Left renal cortex interstitium (tissue), 4 donors: Measurements from ENCODE around the gene RABL6. TPM values are rescaled to one million over a fixed set of nuclear protein-coding genes. Genes with fewer than 3 reads are reported as not detected.
"Not testable (repeated sequence)": the region's sequence is repeated elsewhere in the genome, so short reads cannot be mapped to it uniquely, and the experiment has no call there.

ENCODE experiments used
- DNase-seq, 4 donors: peaks; one replicate each; pipeline ENCODE4 v3.0.0-alpha.2; 2013; ENCODE audit warnings: low read depth in 4 of 4, low spot score in 2 of 4, missing footprints in 1 of 4
- polyA plus RNA-seq, 4 donors: library from polyadenylated mRNA; unstranded; fragments of 120-200 nt; gene quantifications; one replicate each; pipeline ENCODE4 v1.2.1, GENCODE V29; 2013; ENCODE audit not compliant: insufficient read length in 4 of 4

Gene RABL6, protein sequence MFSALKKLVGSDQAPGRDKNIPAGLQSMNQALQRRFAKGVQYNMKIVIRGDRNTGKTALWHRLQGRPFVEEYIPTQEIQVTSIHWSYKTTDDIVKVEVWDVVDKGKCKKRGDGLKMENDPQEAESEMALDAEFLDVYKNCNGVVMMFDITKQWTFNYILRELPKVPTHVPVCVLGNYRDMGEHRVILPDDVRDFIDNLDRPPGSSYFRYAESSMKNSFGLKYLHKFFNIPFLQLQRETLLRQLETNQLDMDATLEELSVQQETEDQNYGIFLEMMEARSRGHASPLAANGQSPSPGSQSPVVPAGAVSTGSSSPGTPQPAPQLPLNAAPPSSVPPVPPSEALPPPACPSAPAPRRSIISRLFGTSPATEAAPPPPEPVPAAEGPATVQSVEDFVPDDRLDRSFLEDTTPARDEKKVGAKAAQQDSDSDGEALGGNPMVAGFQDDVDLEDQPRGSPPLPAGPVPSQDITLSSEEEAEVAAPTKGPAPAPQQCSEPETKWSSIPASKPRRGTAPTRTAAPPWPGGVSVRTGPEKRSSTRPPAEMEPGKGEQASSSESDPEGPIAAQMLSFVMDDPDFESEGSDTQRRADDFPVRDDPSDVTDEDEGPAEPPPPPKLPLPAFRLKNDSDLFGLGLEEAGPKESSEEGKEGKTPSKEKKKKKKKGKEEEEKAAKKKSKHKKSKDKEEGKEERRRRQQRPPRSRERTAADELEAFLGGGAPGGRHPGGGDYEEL
- 10 to 100 TPM; 55.1 to 83.6 (median 75.9) TPM for polyA plus RNA-seq

- no peak for DNase-seq
Observed at GRCh38 chr9:136807281-136808074, at the start of gene RABL6. RABL6 (plus strand) TSS chr9:136807948; CDS start chr9:136808197, 249 bp downstream.

GRCh38 chr9:136759001-136759400 lies 48.7 kb upstream of the RABL6 start:
- DNase-seq, result no peak

DNA sequence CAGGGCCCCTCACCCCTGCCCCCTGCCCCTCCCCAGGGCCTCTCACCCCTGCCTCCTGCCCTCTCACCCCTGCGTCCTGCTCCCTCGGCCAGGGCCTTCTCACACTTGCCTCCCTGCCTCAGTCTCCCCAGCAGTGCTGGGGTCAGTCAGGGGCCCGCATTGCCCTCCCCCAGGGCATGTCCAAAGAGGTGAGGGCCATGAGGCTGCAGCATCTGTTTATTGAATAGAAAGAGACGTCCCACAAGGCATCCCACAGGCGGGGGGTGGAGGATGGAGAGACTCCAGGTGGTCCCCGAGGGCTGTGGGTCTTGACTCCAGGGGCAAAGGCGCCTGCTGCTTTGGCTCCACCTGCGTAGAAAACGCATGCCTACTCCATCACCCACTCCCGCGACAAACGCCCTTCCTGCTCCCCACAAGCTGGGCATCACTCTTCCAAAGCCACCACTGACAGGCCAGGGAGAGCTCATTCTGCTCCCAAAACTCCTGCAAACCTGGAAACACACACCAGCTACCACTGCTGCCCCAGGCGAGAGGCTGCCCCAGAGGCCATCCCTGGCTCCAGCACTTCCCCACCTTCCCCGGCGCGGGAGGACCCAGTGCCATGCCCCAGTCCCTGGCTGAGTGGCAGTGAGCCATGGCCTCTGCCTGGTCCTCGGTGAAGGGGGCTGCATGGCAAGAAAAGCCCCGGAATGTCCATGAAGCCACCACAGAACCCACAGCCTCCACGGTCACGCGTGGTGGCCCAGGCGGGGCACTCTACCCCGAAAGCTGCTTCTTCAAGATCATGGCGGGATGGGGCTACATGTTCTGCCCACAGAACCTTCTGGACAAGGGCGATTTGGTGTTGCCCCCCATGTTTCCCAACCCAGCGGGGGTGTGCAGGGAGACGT lies 48.1 kb upstream of the RABL6 start:
- no peak for DNase-seq

GRCh38 chr9:136760424-136760823 lies 47.3 kb upstream of the RABL6 start:
- no peak for DNase-seq

DNA sequence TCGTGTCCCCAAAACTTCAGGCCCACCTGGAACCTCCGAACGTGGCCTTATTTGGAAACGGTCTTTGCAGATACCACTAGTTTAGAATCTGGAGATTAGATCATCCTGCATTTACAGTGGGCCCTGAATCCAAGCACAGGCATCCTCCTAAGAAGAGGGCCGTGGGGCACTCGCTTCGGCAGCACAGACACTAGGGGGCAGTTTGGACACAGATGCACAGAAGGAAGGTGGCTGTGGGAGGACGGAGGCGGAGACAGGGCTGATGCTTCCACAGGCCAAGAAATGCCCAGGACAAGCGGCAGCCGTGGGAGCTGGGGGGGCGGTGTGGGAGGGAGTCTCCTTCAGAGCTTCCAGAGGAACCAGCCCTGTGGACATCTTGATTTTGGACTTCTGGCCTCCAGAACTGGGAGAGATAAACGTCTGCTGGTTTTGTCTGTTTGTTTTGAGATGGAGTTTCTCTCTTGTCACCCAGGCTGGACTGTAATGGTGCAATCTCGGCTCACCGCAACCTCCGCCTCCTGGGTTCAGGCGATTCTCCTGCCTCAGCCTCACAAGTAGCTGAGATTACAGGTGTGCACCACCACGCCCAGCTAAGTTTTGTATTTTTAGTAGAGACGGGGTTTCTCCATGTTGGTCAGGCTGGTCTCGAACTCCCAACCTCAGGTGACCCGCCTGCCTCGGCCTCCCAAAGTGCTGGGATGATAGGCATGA lies 46.8 kb upstream of the RABL6 start:
- not testable (repeated sequence) for DNase-seq

- DNase-seq, result no peak
Observed at GRCh38 chr9:136761545-136761981, 46.2 kb upstream of the RABL6 start.

GRCh38 chr9:136762221-136762691 lies 45.5 kb upstream of the RABL6 start:
- no peak for DNase-seq

DNA sequence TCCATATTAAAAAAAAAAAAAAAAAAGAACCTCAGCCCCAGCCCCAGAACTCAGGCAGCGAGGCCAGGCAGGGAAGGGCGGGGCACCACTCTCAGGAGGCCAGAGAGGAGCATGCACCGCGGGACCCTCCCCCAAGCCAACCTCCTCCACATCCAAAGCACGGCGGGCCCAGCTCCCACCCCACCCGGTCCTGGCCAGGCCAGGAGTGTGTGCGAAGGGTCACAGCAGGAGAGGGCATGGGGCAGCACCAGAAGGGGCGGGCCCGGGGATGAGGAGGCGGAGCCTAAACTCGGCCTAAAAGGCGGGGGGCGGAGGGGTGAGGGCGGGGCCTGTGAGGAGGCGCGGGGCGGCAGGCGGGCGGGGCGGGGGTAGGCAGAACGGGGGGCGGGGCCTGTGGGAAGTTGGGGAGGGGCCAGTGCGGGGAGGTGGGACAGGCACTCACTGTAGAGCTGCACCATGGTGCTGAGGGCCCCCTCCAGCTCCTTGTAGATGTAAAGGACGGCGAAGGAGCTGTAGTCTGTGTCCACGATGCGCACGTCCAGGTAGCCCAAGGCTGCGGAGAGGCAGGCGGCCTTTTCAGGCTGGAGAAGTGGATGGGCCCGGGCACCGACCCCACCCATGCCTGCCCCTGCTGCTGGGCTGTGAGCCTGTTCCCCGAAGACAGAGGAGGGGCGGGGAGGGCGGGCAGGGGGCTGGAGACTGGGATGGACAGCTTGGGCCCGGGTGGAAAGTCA lies 44.7 kb upstream of the RABL6 start:
- DNase-seq, result no peak

DNA sequence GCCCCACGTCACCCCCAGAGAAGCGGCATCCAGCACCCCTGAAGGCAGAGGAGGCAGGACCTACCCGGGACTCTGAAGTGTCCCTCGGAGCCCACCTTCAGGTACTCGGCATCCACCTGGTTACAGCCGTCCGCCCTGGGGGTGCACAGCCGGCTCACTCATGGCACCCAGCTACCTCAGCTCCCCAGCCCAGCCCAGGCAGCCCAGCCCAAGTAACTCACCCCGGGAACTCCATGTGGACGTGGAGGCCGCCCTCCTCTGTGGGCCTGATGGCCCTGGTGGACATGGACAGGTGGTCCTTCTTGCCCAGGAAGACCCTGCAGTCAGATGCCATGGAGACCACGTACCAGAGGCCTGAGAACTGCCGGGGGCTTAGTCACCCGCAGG lies 44.1 kb upstream of the RABL6 start:
- no peak for DNase-seq

DNA sequence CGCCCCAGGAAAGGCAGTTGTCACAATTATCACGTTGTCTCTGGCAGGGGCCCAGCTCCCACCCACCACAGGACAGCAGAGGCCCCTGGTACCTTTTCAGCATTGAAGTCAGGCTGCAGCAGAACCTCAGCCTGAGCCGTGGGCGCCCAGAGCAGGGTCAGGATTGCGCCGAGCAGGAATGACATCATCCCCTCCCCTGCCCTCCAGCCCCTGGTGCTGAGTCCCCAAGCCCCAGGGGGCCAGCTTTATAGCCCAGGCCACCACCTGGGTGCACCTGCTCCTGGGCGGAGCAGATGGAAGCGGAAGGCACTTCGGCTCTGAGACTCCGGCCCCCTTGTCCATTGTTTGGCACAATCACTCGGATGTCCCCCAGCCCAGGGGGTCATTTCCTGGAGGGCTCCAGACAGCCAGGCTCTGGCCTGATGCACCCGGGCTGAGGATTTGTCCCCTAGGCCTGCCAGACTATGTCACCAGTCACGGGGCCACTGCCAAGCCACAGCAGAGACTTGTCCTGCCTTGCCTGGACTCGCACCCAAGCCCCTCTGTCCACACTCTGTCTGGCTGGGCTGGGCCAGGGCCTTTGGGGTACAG lies 43.4 kb upstream of the RABL6 start, which contains the start of gene LCN15:
TSS of gene LCN15 (minus strand) at position 218 of the 591 bp plus-strand sequence. CDS start at position 188, 30 bp downstream.
- DNase-seq, result no peak

GRCh38 chr9:136765041-136765440 lies 42.7 kb upstream of the RABL6 start:
- DNase-seq, result no peak

DNA sequence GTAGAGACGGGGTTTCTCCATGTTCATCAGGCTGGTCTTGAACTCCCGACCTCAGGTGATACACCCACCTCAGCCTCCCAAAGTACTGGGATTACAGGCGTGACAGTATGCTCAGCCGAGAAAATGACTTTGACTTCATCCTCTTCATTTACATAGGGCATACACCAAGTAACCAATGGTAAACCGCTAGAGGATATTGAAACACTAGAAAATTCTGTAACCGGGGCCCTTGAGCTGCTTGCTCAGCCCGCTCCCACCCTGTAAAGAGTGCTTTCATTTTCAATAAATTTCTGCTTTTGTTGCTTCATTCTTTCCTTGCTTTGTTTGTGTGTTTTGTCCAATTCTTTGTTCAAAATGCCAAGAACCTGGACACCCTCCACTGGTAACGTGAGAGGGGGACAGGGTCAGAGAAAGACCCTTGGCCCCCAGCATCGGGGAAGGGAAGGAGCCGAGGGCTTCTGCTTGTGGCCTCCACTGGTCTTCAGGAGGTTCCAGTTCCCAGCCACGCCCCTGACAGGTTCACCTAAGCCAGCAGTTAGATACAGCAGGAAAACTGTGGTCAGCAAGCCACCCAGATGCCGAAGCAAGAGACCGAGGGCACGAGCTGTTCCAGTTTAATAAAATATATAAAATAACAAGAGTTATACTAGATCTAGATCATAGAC lies 41.9 kb upstream of the RABL6 start:
- not testable (repeated sequence) for DNase-seq

GRCh38 chr9:136766410-136767120 lies 41.2 kb upstream of the RABL6 start:
- not testable (repeated sequence) for DNase-seq

- no peak for DNase-seq
Observed at GRCh38 chr9:136769710-136770191, 38.0 kb upstream of the RABL6 start.

- DNase-seq, result no peak
Observed at GRCh38 chr9:136771907-136772415, 35.8 kb upstream of the RABL6 start.

DNA sequence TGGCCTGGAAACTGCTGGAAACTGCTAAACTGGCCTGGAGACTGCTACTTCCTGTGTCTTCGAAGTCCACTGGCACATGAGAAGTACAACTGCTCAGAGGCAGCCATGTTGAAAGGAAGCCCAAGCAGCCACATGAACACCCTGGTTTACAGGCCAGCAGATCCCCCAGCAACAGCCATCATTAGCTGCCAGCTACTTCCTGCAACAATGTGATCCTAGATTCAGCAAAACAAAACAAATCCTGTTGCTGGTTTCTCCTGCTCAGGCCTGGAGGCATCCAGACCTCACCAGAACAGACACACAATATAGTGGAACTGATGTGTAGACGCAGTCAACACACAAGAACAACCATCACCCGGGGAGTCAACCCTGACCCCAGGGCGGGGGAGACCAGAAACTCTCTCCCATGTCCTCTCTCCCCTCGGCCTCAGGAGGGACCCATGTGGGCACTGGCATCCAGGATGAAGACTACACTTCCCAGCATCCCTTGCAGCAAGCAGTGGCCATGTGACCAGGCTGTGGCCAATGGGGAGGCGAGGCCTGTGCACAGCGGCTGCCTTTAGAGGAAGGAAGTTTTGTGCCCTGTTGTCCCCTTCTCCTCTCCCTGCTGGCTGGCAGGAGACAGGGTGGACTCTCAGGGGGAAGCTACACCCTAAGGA lies 34.2 kb upstream of the RABL6 start:
- no peak for DNase-seq
